Erythroblast (primary cell): ENCODE results near the gene LIN7C.

Experiments used
- GATA1 ChIP-seq: IDR thresholded peaks from 2 replicates; pipeline ENCODE4 v1.6.1; 2011; ENCODE audit warnings: low read depth, mild to moderate bottlenecking, control low read depth, low read length, moderate library complexity
- POLR2A ChIP-seq: IDR thresholded peaks from 2 replicates; pipeline ENCODE4 v1.6.1; 2011; ENCODE audit warnings: mild to moderate bottlenecking, low read length

DNA sequence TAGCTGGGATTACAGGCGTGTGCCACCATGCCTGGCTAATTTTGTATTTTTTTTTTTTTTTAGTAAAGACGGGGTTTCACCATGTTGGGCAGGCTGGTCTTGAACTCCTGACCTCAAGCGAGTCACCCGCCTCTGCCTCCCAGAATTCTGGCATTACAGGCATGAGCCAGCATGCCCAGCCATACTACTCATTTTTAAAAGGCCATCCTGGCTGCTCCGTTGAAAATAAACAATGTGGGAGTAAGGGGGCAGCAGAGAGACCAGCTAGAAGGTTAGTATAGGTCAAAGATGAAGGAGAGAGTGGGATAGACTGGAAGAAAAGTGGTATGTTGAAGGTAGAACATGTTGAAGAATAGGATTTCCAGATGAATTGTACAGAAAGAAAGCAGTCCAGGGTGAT, 17.6 kb upstream of the LIN7C start:
- TF ChIP-seq POLR2A (no peak), GATA1 (no peak)
